K562 (cell line): ENCODE measurements around the gene GCN1. TPM values are rescaled to one million over a fixed set of nuclear protein-coding genes. Genes with fewer than 3 reads are reported as not detected.

Experiments
- CEBPG ChIP-seq, 3 experiments: fragments of 200-800 bp in 1 of 3; sonication (Bioruptor generic) in 1 of 3; sonication (generic) in 1 of 3; formaldehyde crosslinking in 1 of 3; IDR thresholded peaks in 2 of 3; conservative IDR thresholded peaks in 1 of 3; 2 replicates each; pipeline versions ENCODE4 v1.6.1 to v1.8.0; 2016 to 2022; ENCODE audit warnings: missing compliant biosample characterization in 2 of 3, missing genetic modification characterization in 2 of 3, mild to moderate bottlenecking in 1 of 3, missing genetic modification reagents in 1 of 3
- CREB1 ChIP-seq, 2 experiments: sonication (generic) in 1 of 2; formaldehyde crosslinking in 1 of 2; IDR thresholded peaks; 2 replicates each; pipeline versions ENCODE4 v1.6.1 to v1.8.0; 2012 to 2022; ENCODE audit warnings: inconsistent platforms in 1 of 2, mild to moderate bottlenecking in 1 of 2, missing genetic modification reagents in 1 of 2, moderate library complexity in 1 of 2
- ELF1 ChIP-seq: fragments of 200-800 bp; sonication (Bioruptor generic); IDR thresholded peaks from 2 replicates; pipeline ENCODE4 v1.6.1; 2016; ENCODE audit warnings: missing genetic modification characterization, missing compliant biosample characterization
- HDAC3 ChIP-seq: fragments of 450-650 bp; IDR thresholded peaks from 2 replicates; pipeline ENCODE4 v1.6.1; 2018; ENCODE audit warnings: borderline replicate concordance, mild to moderate bottlenecking, moderate library complexity; ENCODE audit not compliant: partially characterized antibody
- JUND ChIP-seq, 2 experiments: IDR thresholded peaks; 2 replicates in 1 of 2; 3 replicates in 1 of 2; pipeline ENCODE4 v1.6.1; 2011; ENCODE audit warnings: borderline replicate concordance in 2 of 2, low read depth in 2 of 2, low read length in 2 of 2, improper control_type of control experiment in 1 of 2, missing biosample characterization in 1 of 2, missing genetic modification characterization in 1 of 2, missing genetic modification reagents in 1 of 2
- KLF13 ChIP-seq: fragments of 450-650 bp; IDR thresholded peaks from 2 replicates; pipeline ENCODE4 v1.6.1; 2016; ENCODE audit warnings: missing genetic modification characterization, low read depth, mild to moderate bottlenecking, missing compliant biosample characterization, moderate library complexity, borderline replicate concordance
- SPI1 ChIP-seq: IDR thresholded peaks from 2 replicates; pipeline ENCODE4 v1.6.1; 2011; ENCODE audit warnings: low read depth, low read length, control low read depth, borderline replicate concordance
- ZNF175 ChIP-seq: fragments of 200-800 bp; sonication (Bioruptor generic); IDR thresholded peaks from 2 replicates; pipeline ENCODE4 v1.6.1; 2016; ENCODE audit warnings: low read depth, mild to moderate bottlenecking, missing genetic modification characterization, missing compliant biosample characterization
- ZNF584 ChIP-seq: fragments of 200-800 bp; sonication (Bioruptor generic); IDR thresholded peaks from 2 replicates; pipeline ENCODE4 v1.6.1; 2016; ENCODE audit warnings: low read depth, mild to moderate bottlenecking, missing genetic modification characterization, missing compliant biosample characterization
- polyA plus RNA-seq, 8 experiments: library from polyadenylated mRNA; depleted of rRNA in 4 of 8; stranded (reverse) in 5 of 8; unstranded in 3 of 8; fragments of >200 nt; fragmentation: Nextera tagmentation in 2 of 8; fragmentation: Illumina TruSeq in 1 of 8; extraction: Ambion mirVana in 2 of 8; extraction: Trizol in 1 of 8; gene quantifications; 2 replicates each; pipeline versions ENCODE4 v1.2.1 to v1.2.3, GENCODE V29; 2011 to 2014; ENCODE audit warnings: inconsistent platforms in 1 of 8, missing spikeins in 1 of 8
- total RNA-seq, 7 experiments: library from RNA; depleted of rRNA in 6 of 7; stranded (reverse); fragments of >200 nt in 6 of 7; fragmentation: Illumina TruSeq in 2 of 7; extraction: Trizol in 2 of 7; gene quantifications; 2 replicates each; pipeline versions ENCODE4 v1.2.1 to v1.2.3, GENCODE V29; 2011 to 2021; ENCODE audit warnings: low replicate concordance in 1 of 7
- TF ChIP-seq, protein P1 (sequence below): fragments of 250-450 bp; sonication (Bioruptor Pico); IDR thresholded peaks from 2 replicates; pipeline ENCODE4 v1.5.0; 2020; ENCODE audit warnings: mild to moderate bottlenecking
- TF ChIP-seq, protein P2 (sequence below): fragments of 450-650 bp; formaldehyde crosslinking; IDR thresholded peaks from 2 replicates; pipeline ENCODE4 v1.4.0; 2022; ENCODE audit warnings: mild to moderate bottlenecking, moderate library complexity
- TF ChIP-seq, protein P3 (sequence below), 2 experiments: fragments of 150-350 bp in 1 of 2; IDR thresholded peaks; 2 replicates each; pipeline ENCODE4 v1.6.1; 2012 to 2016; ENCODE audit warnings: low read depth in 2 of 2, low read length in 2 of 2, mild to moderate bottlenecking in 1 of 2, moderate library complexity in 1 of 2
- TF ChIP-seq, protein P4 (sequence below): fragments of 450-650 bp; formaldehyde crosslinking; IDR thresholded peaks from 2 replicates; pipeline ENCODE4 v1.4.0; 2020; ENCODE audit warnings: mild to moderate bottlenecking, moderate library complexity
- TF ChIP-seq, protein P5 (sequence below): fragments of 250-450 bp; sonication (Bioruptor Pico); IDR thresholded peaks from 2 replicates; pipeline ENCODE4 v1.4.0; 2020; ENCODE audit warnings: mild to moderate bottlenecking

The GCN1 gene
- total and polyA plus RNA-seq, 9 of the 15 experiments (the other 6 are each of a cell fraction or from before 2014, with no cell fraction given), result 11.9 to 190 (median 51.7) TPM

DNA sequence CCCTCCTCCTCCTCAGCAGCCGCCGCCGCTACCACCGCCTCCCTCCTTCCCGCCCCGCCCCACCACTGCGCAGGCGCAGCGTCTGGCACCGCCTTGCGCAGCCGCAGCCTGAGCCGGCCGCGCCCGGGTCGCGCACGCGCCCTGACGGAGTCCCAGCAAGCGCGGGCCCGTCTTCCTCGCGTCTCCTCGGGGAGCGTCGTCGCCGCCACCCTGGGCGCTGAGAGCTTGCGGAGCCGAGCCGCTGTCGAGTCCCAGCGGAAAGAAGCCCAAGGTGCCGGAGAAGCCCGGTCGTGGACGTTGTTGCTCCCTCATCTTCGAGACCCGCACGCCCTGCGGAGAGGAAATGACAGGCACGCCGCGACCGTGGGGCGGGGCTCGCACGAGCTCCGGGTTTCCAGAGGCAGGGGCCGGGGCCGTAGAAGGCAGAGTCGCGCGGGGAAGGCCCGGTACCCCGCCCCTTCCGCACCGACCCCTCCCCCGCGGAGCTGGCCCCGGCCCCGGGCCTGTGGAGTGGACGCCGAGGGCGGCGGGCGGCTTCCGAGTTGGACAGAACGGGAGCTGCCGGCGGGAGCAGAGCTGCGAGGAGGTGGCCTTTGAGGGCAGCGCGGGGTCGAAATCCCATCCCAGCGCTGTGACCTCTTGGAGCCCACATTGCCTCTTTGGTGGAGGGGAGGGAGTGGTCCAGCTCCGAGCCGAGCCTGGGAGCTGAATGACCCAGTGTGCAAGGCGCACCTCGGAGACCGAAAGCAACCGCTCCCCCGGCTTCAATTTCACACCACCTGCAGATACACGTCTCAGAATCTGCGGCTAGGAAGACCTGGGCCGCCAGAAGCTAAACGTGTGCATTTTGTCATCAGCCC is 77.5 kb downstream of the GCN1 start (continued):
- TF ChIP-seq, protein P1, sequence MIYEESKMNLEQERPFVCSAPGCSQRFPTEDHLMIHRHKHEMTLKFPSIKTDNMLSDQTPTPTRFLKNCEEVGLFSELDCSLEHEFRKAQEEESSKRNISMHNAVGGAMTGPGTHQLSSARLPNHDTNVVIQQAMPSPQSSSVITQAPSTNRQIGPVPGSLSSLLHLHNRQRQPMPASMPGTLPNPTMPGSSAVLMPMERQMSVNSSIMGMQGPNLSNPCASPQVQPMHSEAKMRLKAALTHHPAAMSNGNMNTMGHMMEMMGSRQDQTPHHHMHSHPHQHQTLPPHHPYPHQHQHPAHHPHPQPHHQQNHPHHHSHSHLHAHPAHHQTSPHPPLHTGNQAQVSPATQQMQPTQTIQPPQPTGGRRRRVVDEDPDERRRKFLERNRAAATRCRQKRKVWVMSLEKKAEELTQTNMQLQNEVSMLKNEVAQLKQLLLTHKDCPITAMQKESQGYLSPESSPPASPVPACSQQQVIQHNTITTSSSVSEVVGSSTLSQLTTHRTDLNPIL, result no peak
- TF ChIP-seq, protein P2, sequence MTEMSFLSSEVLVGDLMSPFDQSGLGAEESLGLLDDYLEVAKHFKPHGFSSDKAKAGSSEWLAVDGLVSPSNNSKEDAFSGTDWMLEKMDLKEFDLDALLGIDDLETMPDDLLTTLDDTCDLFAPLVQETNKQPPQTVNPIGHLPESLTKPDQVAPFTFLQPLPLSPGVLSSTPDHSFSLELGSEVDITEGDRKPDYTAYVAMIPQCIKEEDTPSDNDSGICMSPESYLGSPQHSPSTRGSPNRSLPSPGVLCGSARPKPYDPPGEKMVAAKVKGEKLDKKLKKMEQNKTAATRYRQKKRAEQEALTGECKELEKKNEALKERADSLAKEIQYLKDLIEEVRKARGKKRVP, result 0 out of 2 replicates have a peak, but pooled peaks have one; percentile 58
- TF ChIP-seq CREB1 (IDR thresholded peaks at IDR 0.05), result peak; percentile 40
- TF ChIP-seq CREB1 (CRISPR knock-in tag; IDR thresholded peaks at IDR 0.05), result peak; percentile 70; the same call in 1 of the 2 replicates
- TF ChIP-seq JUND (IDR thresholded peaks at IDR 0.05; ENCODE audit: borderline replicate concordance, low read depth, low read length), result 0 out of 2 replicates have a peak, but pooled peaks have one; percentile 3
- no peak; the same call in 2 of the 3 replicates for TF ChIP-seq JUND (tag; IDR thresholded peaks at IDR 0.05; ENCODE audit: borderline replicate concordance, low read depth, low read length)
- TF ChIP-seq, protein P3, sequence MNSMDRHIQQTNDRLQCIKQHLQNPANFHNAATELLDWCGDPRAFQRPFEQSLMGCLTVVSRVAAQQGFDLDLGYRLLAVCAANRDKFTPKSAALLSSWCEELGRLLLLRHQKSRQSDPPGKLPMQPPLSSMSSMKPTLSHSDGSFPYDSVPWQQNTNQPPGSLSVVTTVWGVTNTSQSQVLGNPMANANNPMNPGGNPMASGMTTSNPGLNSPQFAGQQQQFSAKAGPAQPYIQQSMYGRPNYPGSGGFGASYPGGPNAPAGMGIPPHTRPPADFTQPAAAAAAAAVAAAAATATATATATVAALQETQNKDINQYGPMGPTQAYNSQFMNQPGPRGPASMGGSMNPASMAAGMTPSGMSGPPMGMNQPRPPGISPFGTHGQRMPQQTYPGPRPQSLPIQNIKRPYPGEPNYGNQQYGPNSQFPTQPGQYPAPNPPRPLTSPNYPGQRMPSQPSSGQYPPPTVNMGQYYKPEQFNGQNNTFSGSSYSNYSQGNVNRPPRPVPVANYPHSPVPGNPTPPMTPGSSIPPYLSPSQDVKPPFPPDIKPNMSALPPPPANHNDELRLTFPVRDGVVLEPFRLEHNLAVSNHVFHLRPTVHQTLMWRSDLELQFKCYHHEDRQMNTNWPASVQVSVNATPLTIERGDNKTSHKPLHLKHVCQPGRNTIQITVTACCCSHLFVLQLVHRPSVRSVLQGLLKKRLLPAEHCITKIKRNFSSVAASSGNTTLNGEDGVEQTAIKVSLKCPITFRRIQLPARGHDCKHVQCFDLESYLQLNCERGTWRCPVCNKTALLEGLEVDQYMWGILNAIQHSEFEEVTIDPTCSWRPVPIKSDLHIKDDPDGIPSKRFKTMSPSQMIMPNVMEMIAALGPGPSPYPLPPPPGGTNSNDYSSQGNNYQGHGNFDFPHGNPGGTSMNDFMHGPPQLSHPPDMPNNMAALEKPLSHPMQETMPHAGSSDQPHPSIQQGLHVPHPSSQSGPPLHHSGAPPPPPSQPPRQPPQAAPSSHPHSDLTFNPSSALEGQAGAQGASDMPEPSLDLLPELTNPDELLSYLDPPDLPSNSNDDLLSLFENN (IDR thresholded peaks at IDR 0.05; ENCODE audit: low read depth in 2 of 2, low read length in 2 of 2), result no peak
- TF ChIP-seq, protein P4, sequence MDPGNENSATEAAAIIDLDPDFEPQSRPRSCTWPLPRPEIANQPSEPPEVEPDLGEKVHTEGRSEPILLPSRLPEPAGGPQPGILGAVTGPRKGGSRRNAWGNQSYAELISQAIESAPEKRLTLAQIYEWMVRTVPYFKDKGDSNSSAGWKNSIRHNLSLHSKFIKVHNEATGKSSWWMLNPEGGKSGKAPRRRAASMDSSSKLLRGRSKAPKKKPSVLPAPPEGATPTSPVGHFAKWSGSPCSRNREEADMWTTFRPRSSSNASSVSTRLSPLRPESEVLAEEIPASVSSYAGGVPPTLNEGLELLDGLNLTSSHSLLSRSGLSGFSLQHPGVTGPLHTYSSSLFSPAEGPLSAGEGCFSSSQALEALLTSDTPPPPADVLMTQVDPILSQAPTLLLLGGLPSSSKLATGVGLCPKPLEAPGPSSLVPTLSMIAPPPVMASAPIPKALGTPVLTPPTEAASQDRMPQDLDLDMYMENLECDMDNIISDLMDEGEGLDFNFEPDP (CRISPR knock-in tag), result no peak
- TF ChIP-seq ZNF175 (CRISPR knock-in tag), result no peak
- peak; percentile 68; the same call in 1 of the 2 replicates for TF ChIP-seq KLF13 (tag)
- no peak for TF ChIP-seq CEBPG (CRISPR knock-in tag; IDR thresholded peaks at IDR 0.05)
- no peak for TF ChIP-seq CEBPG (tag; conservative IDR thresholded peaks at IDR 0.05 in 1 of 2, IDR thresholded peaks at IDR 0.05 in 1 of 2)
- no peak for TF ChIP-seq ZNF584
- 0 out of 2 replicates have a peak, but pooled peaks have one; percentile 4 for TF ChIP-seq SPI1
- TF ChIP-seq, protein P5, sequence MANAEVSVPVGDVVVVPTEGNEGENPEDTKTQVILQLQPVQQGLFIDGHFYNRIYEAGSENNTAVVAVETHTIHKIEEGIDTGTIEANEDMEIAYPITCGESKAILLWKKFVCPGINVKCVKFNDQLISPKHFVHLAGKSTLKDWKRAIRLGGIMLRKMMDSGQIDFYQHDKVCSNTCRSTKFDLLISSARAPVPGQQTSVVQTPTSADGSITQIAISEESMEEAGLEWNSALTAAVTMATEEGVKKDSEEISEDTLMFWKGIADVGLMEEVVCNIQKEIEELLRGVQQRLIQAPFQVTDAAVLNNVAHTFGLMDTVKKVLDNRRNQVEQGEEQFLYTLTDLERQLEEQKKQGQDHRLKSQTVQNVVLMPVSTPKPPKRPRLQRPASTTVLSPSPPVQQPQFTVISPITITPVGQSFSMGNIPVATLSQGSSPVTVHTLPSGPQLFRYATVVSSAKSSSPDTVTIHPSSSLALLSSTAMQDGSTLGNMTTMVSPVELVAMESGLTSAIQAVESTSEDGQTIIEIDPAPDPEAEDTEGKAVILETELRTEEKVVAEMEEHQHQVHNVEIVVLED (CRISPR knock-in tag), result peak; percentile 68
- no peak for TF ChIP-seq HDAC3
- 0 out of 2 replicates have a peak, but pooled peaks have one; percentile 22 for TF ChIP-seq ELF1 (tag)
